K562 (cell line): ENCODE data around the gene SLC25A17. TPM values are rescaled to one million over a fixed set of nuclear protein-coding genes. Genes with fewer than 3 reads are reported as not detected.

Experiments used
- CBFB ChIP-seq: sonication (generic); formaldehyde crosslinking; IDR thresholded peaks from 2 replicates; pipeline ENCODE4 v1.4.0; 2020; ENCODE audit warnings: mild to moderate bottlenecking, missing genetic modification reagents
- FIP1L1 ChIP-seq: fragments of 200-400 bp; formaldehyde crosslinking; IDR thresholded peaks from 2 replicates; pipeline ENCODE4 v1.6.1; 2018; ENCODE audit warnings: mild to moderate bottlenecking, low read depth, low read length; ENCODE audit not compliant: poor library complexity, severe bottlenecking
- GABPB2 ChIP-seq: fragments of 250-450 bp; sonication (Bioruptor Pico); conservative IDR thresholded peaks from 2 replicates; pipeline ENCODE4 v1.5.1; 2021; ENCODE audit warnings: mild to moderate bottlenecking
- HINFP ChIP-seq: fragments of 450-650 bp; conservative IDR thresholded peaks from 2 replicates; pipeline ENCODE4 v1.6.1; 2016; ENCODE audit warnings: missing genetic modification characterization, low read depth, mild to moderate bottlenecking, control low read depth, missing compliant biosample characterization
- HIVEP1 ChIP-seq: fragments of 250-450 bp; sonication (Bioruptor Pico); IDR thresholded peaks from 2 replicates; pipeline ENCODE4 v1.4.0; 2020; ENCODE audit warnings: mild to moderate bottlenecking
- HMGN3 ChIP-seq: IDR thresholded peaks from 2 replicates; pipeline ENCODE4 v1.6.1; 2011; ENCODE audit warnings: borderline replicate concordance, low read depth, mild to moderate bottlenecking, mixed read lengths, low read length; ENCODE audit not compliant: insufficient read length; ENCODE audit errors: extremely low read depth
- MEIS2 ChIP-seq: fragments of 450-650 bp; IDR thresholded peaks from 2 replicates; pipeline ENCODE4 v1.6.1; 2014; ENCODE audit warnings: mild to moderate bottlenecking; ENCODE audit not compliant: partially characterized antibody
- MTF1 ChIP-seq: fragments of 250-450 bp; sonication (Bioruptor Pico); IDR thresholded peaks from 2 replicates; pipeline ENCODE4 v1.9.0; 2021; ENCODE audit warnings: moderate library complexity, mild to moderate bottlenecking, inconsistent platforms, borderline replicate concordance
- NCOA6 ChIP-seq: fragments of 450-650 bp; IDR thresholded peaks from 2 replicates; pipeline ENCODE4 v1.6.1; 2017; ENCODE audit warnings: mild to moderate bottlenecking
- PRPF4 ChIP-seq: fragments of 200-400 bp; formaldehyde crosslinking; IDR thresholded peaks from one replicate; pipeline ENCODE4 v1.6.1; 2017; ENCODE audit warnings: low read length, low read depth, mild to moderate bottlenecking; ENCODE audit not compliant: insufficient read depth, poor library complexity, severe bottlenecking
- RNF2 ChIP-seq: sonication (generic); IDR thresholded peaks from 2 replicates; pipeline ENCODE4 v1.6.1; 2016
- SMARCB1 ChIP-seq: IDR thresholded peaks from 2 replicates; pipeline ENCODE4 v1.6.1; 2011; ENCODE audit warnings: improper control_type of control experiment, low read depth; ENCODE audit not compliant: insufficient read length
- ZFP1 ChIP-seq: fragments of 450-650 bp; formaldehyde crosslinking; IDR thresholded peaks from 2 replicates; pipeline ENCODE4 v1.4.0; 2020; ENCODE audit warnings: mild to moderate bottlenecking, mixed read lengths
- ZNF766 ChIP-seq: fragments of 200-800 bp; sonication (Bioruptor generic); conservative IDR thresholded peaks from 2 replicates; pipeline ENCODE4 v1.6.1; 2016; ENCODE audit warnings: missing genetic modification characterization, missing compliant biosample characterization
- polyA plus RNA-seq, 8 experiments: library from polyadenylated mRNA; depleted of rRNA in 4 of 8; stranded (reverse) in 5 of 8; unstranded in 3 of 8; fragments of >200 nt; fragmentation: Nextera tagmentation in 2 of 8; fragmentation: Illumina TruSeq in 1 of 8; extraction: Ambion mirVana in 2 of 8; extraction: Trizol in 1 of 8; gene quantifications; 2 replicates each; pipeline versions ENCODE4 v1.2.1 to v1.2.3, GENCODE V29; 2011 to 2014; ENCODE audit warnings: inconsistent platforms in 1 of 8, missing spikeins in 1 of 8
- total RNA-seq, 7 experiments: library from RNA; depleted of rRNA in 6 of 7; stranded (reverse); fragments of >200 nt in 6 of 7; fragmentation: Illumina TruSeq in 2 of 7; extraction: Trizol in 2 of 7; gene quantifications; 2 replicates each; pipeline versions ENCODE4 v1.2.1 to v1.2.3, GENCODE V29; 2011 to 2021; ENCODE audit warnings: low replicate concordance in 1 of 7
- TF ChIP-seq, protein P1 (sequence below): fragments of 450-650 bp; formaldehyde crosslinking; IDR thresholded peaks from 2 replicates; pipeline ENCODE4 v1.4.0; 2020; ENCODE audit warnings: mild to moderate bottlenecking, moderate library complexity
- TF ChIP-seq, protein P2 (sequence below): fragments of 250-450 bp; sonication (Bioruptor Pico); IDR thresholded peaks from 2 replicates; pipeline ENCODE4 v1.4.0; 2020; ENCODE audit warnings: mild to moderate bottlenecking, moderate library complexity
- TF ChIP-seq, protein P3 (sequence below): fragments of 250-450 bp; sonication (Bioruptor Pico); IDR thresholded peaks from 2 replicates; pipeline ENCODE4 v1.5.0; 2020; ENCODE audit warnings: mild to moderate bottlenecking

SLC25A17 gene
- total and polyA plus RNA-seq, 9 of the 15 experiments (the other 6 are each of a cell fraction or from before 2014, with no cell fraction given) = 32.6 to 136 (median 56.2) TPM

DNA sequence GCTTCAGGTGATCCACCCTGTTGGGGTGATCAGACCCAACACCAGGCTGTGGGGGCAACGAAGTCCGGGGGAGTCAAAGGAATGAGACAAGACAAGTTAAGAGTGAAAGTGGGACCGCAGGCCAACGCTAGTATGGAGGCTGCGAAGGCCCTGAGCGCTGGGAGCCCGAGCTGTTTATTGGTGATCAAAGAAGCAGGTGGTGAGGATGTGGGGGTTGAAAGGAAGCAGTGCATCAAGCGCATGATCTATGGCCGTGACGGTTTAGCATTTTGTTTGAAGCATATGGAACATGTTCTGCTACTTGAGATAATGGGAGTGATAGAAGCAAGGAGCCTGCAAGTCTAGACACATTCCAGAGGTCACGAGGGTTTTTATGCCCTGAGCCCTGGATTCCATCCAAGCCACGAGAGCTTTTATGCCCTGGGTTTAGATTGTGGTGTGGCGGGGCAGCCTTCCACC is 90.4 kb downstream of the SLC25A17 start (continued):
- TF ChIP-seq HINFP (tag) (no peak), GABPB2 (CRISPR knock-in tag) (no peak), MEIS2 (peak; percentile 83), CBFB (CRISPR knock-in tag) (no peak), SMARCB1 (no peak), PRPF4 (no peak), NCOA6 (no peak), HMGN3 (no peak), FIP1L1 (no peak), RNF2 (0 out of 2 replicates have a peak, but pooled peaks have one; percentile 31), ZFP1 (CRISPR knock-in tag) (no peak), MTF1 (CRISPR knock-in tag) (no peak), ZNF766 (CRISPR knock-in tag) (no peak), HIVEP1 (no peak)
- TF ChIP-seq, protein P1, sequence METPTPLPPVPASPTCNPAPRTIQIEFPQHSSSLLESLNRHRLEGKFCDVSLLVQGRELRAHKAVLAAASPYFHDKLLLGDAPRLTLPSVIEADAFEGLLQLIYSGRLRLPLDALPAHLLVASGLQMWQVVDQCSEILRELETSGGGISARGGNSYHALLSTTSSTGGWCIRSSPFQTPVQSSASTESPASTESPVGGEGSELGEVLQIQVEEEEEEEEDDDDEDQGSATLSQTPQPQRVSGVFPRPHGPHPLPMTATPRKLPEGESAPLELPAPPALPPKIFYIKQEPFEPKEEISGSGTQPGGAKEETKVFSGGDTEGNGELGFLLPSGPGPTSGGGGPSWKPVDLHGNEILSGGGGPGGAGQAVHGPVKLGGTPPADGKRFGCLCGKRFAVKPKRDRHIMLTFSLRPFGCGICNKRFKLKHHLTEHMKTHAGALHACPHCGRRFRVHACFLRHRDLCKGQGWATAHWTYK = peak; percentile 37; the same call in 1 of the 2 replicates
- TF ChIP-seq, protein P2, sequence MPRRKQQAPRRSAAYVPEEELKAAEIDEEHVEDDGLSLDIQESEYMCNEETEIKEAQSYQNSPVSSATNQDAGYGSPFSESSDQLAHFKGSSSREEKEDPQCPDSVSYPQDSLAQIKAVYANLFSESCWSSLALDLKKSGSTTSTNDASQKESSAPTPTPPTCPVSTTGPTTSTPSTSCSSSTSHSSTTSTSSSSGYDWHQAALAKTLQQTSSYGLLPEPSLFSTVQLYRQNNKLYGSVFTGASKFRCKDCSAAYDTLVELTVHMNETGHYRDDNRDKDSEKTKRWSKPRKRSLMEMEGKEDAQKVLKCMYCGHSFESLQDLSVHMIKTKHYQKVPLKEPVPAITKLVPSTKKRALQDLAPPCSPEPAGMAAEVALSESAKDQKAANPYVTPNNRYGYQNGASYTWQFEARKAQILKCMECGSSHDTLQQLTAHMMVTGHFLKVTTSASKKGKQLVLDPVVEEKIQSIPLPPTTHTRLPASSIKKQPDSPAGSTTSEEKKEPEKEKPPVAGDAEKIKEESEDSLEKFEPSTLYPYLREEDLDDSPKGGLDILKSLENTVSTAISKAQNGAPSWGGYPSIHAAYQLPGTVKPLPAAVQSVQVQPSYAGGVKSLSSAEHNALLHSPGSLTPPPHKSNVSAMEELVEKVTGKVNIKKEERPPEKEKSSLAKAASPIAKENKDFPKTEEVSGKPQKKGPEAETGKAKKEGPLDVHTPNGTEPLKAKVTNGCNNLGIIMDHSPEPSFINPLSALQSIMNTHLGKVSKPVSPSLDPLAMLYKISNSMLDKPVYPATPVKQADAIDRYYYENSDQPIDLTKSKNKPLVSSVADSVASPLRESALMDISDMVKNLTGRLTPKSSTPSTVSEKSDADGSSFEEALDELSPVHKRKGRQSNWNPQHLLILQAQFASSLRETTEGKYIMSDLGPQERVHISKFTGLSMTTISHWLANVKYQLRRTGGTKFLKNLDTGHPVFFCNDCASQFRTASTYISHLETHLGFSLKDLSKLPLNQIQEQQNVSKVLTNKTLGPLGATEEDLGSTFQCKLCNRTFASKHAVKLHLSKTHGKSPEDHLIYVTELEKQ (CRISPR knock-in tag) = no peak
- TF ChIP-seq, protein P3, sequence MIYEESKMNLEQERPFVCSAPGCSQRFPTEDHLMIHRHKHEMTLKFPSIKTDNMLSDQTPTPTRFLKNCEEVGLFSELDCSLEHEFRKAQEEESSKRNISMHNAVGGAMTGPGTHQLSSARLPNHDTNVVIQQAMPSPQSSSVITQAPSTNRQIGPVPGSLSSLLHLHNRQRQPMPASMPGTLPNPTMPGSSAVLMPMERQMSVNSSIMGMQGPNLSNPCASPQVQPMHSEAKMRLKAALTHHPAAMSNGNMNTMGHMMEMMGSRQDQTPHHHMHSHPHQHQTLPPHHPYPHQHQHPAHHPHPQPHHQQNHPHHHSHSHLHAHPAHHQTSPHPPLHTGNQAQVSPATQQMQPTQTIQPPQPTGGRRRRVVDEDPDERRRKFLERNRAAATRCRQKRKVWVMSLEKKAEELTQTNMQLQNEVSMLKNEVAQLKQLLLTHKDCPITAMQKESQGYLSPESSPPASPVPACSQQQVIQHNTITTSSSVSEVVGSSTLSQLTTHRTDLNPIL (CRISPR knock-in tag) = no peak
